Measurements from ENCODE around the gene TPK1.
"Not testable (repeated sequence)": the region's sequence is repeated elsewhere in the genome, so short reads cannot be mapped to it uniquely, and the experiment has no call there.

TPK1 gene

GRCh38 chr7:144824360-144824759, 11.5 kb downstream of the TPK1 start:
- no peak for DNase-seq (ENCODE audit: low read depth, low spot score)

- no peak for DNase-seq (ENCODE audit: low read depth, low spot score)
These were observed 13.6 kb downstream of the TPK1 start for GRCh38 chr7:144822223-144822622.

GRCh38 chr7:144821067-144821466, 14.8 kb downstream of the TPK1 start:
- DNase-seq (ENCODE audit: low read depth, low spot score), result no peak

- DNase-seq (ENCODE audit: low read depth, low spot score), result no peak
These were observed 15.3 kb downstream of the TPK1 start for GRCh38 chr7:144820552-144820951.

GRCh38 chr7:144819566-144819965, 16.3 kb downstream of the TPK1 start:
- no peak for DNase-seq (ENCODE audit: low read depth, low spot score)

- DNase-seq (ENCODE audit: low read depth, low spot score), result no peak
These were observed 17.3 kb downstream of the TPK1 start for GRCh38 chr7:144818511-144818910.

- DNase-seq (ENCODE audit: low read depth, low spot score), result no peak
These were observed 18.9 kb downstream of the TPK1 start for GRCh38 chr7:144817001-144817400.

GRCh38 chr7:144814299-144814698, 21.6 kb downstream of the TPK1 start:
- DNase-seq (ENCODE audit: low read depth, low spot score), result no peak

GRCh38 chr7:144812379-144813283, 23.2 kb downstream of the TPK1 start:
- no peak for DNase-seq (ENCODE audit: low read depth, low spot score)

GRCh38 chr7:144805627-144806239, 30.1 kb downstream of the TPK1 start:
- no peak for DNase-seq (ENCODE audit: low read depth, low spot score)

- not testable (repeated sequence) for DNase-seq (ENCODE audit: low read depth, low spot score)
These were observed 35.0 kb downstream of the TPK1 start for GRCh38 chr7:144800678-144801436.

- DNase-seq (ENCODE audit: low read depth, low spot score), result no peak
These were observed 38.9 kb downstream of the TPK1 start for GRCh38 chr7:144796919-144797318.

- no peak for DNase-seq (ENCODE audit: low read depth, low spot score)
These were observed 43.8 kb downstream of the TPK1 start for GRCh38 chr7:144792050-144792449.

- no peak for DNase-seq (ENCODE audit: low read depth, low spot score)
These were observed 44.4 kb downstream of the TPK1 start for GRCh38 chr7:144791488-144791887.

- no peak for DNase-seq (ENCODE audit: low read depth, low spot score)
These were observed 48.7 kb downstream of the TPK1 start for GRCh38 chr7:144787127-144787526.

GRCh38 chr7:144786522-144786921, 49.3 kb downstream of the TPK1 start:
- no peak for DNase-seq (ENCODE audit: low read depth, low spot score)

- no peak for DNase-seq (ENCODE audit: low read depth, low spot score)
These were observed 49.8 kb downstream of the TPK1 start for GRCh38 chr7:144786079-144786478.

- no peak for DNase-seq (ENCODE audit: low read depth, low spot score)
These were observed 50.3 kb downstream of the TPK1 start for GRCh38 chr7:144785521-144785920.

GRCh38 chr7:144784943-144785342, 50.9 kb downstream of the TPK1 start:
- no peak for DNase-seq (ENCODE audit: low read depth, low spot score)

- DNase-seq (ENCODE audit: low read depth, low spot score), result no peak
These were observed 51.4 kb downstream of the TPK1 start for GRCh38 chr7:144784441-144784840.

- no peak for DNase-seq (ENCODE audit: low read depth, low spot score)
These were observed 53.0 kb downstream of the TPK1 start for GRCh38 chr7:144782883-144783282.

- DNase-seq (ENCODE audit: low read depth, low spot score), result no peak
These were observed 55.7 kb downstream of the TPK1 start for GRCh38 chr7:144780071-144780608.

Data from brain pericyte (primary cell).